ENCODE data around the gene HDGFL2.

The HDGFL2 gene

GRCh38 chr19:4543842-4544647, 71.9 kb downstream of the HDGFL2 start:
- Histone ChIP-seq H3K4me1 (ENCODE audit: control insufficient read depth, insufficient read depth, low read length) (no peaks in the 10 kb centered on the region), H3K27ac (ENCODE audit: extremely low read depth, low read depth, low read length) (no peak overlapping the region), H3K4me3 (ENCODE audit: low read depth, low read length) (no peak overlapping the region), H3K36me3 (ENCODE audit: control insufficient read depth in 2 of 2, insufficient read depth in 1 of 2, low read length in 2 of 2) (no peaks in the 10 kb centered on the region), H3K9me3 (ENCODE audit: control insufficient read depth, insufficient read depth, low read depth, low read length) (no peaks in the 10 kb centered on the region)
- no peak for TF ChIP-seq GLIS1 (tag by site-specific recombination; IDR thresholded peaks at IDR 0.05)
- no peak for TF ChIP-seq ZNF354C (tag by site-specific recombination; IDR thresholded peaks at IDR 0.05; ENCODE audit: borderline replicate concordance, low read depth)
- TF ChIP-seq YY1 (tag by site-specific recombination; IDR thresholded peaks at IDR 0.05), result no peak
- TF ChIP-seq ZNF112 (tag by site-specific recombination; IDR thresholded peaks at IDR 0.05), result no peak
- TF ChIP-seq ZXDB (tag by site-specific recombination; IDR thresholded peaks at IDR 0.05), result no peak
- no peak for TF ChIP-seq EGR2 (tag by site-specific recombination; IDR thresholded peaks at IDR 0.05; ENCODE audit: low read depth)
- no peak for TF ChIP-seq ZNF624 (tag by site-specific recombination; IDR thresholded peaks at IDR 0.05)
- TF ChIP-seq ZNF747 (tag by site-specific recombination; IDR thresholded peaks at IDR 0.05), result no peak
- ChIA-PET POLR2A (no interaction called here), CTCF (interaction anchor here (0.6 to 1.8 kb wide), 3 partner anchors 17 to 24 kb away, joined by 3 to 6 read pairs (median 5); no protein-coding TSS in a partner anchor)

GRCh38 chr19:4547303-4548237, 75.5 kb downstream of the HDGFL2 start:
- no peak overlapping the region for H3K4me3 ChIP-seq (ENCODE audit: low read depth, low read length)
- no peak overlapping the region for H3K27ac ChIP-seq (ENCODE audit: extremely low read depth, low read depth, low read length)
- TF ChIP-seq KLF8 (tag by site-specific recombination; IDR thresholded peaks at IDR 0.05), result peak; percentile 48; the same call in 1 of the 2 replicates
- TF ChIP-seq ZNF174 (tag by site-specific recombination; IDR thresholded peaks at IDR 0.05), result no peak
- no peak for TF ChIP-seq PRDM4 (tag by site-specific recombination; IDR thresholded peaks at IDR 0.05)
- TF ChIP-seq CTCF (tag by site-specific recombination; IDR thresholded peaks at IDR 0.05), result peak; percentile 54
- no peak for TF ChIP-seq ZNF701 (tag by site-specific recombination; IDR thresholded peaks at IDR 0.05)
- TF ChIP-seq ZNF623 (tag by site-specific recombination; IDR thresholded peaks at IDR 0.05), result peak; percentile 99
- TF ChIP-seq ZNF580 (tag by site-specific recombination; IDR thresholded peaks at IDR 0.05), result peak; percentile 73; the same call in 1 of the 2 replicates
- no peak for TF ChIP-seq YY1 (tag by site-specific recombination; IDR thresholded peaks at IDR 0.05)
- peak; percentile 96 for TF ChIP-seq ZNF16 (tag by site-specific recombination; IDR thresholded peaks at IDR 0.05; ENCODE audit: low read depth)
- TF ChIP-seq ZBTB26 (tag by site-specific recombination; optimal IDR thresholded peaks at IDR 0.05), result no peak
- no peak for TF ChIP-seq ZNF529 (tag by site-specific recombination; IDR thresholded peaks at IDR 0.05; ENCODE audit: insufficient replicate concordance)
- 0 out of 2 replicates have a peak, but pooled peaks have one; percentile 14 for TF ChIP-seq SP7 (tag by site-specific recombination; IDR thresholded peaks at IDR 0.05)
- H3K9me3 ChIP-seq (ENCODE audit: control insufficient read depth, insufficient read depth, low read depth, low read length), result no peaks in the 10 kb centered on the region
- POLR2A ChIA-PET, result no interaction called here
- CTCF ChIA-PET, result interaction anchor here (0.6 to 1.5 kb wide), 12 partner anchors 8 to 280 kb away, joined by 3 to 5 read pairs (median 3); no protein-coding TSS in a partner anchor
- peaks cover 0 to 17% of the 10 kb centered on the region in 2 experiments; a peak in 2 of 3 replicates for H3K36me3 ChIP-seq (ENCODE audit: control insufficient read depth in 2 of 2, insufficient read depth in 1 of 2, low read length in 2 of 2)
- no peaks in the 10 kb centered on the region for H3K4me1 ChIP-seq (ENCODE audit: control insufficient read depth, insufficient read depth, low read length)

Data from HEK293 (cell line).